HepG2 (cell line): ENCODE results near the gene SNX11. TPM values are rescaled to one million over a fixed set of nuclear protein-coding genes. Genes with fewer than 3 reads are reported as not detected.

ENCODE experiments used
- AGO1 ChIP-seq: fragments of 200-400 bp; formaldehyde crosslinking; IDR thresholded peaks from 2 replicates; pipeline ENCODE4 v1.6.1; 2017; ENCODE audit warnings: mild to moderate bottlenecking, low read depth, low read length, moderate library complexity; ENCODE audit not compliant: poor library complexity, severe bottlenecking
- E2F5 ChIP-seq: sonication (generic); formaldehyde crosslinking; conservative IDR thresholded peaks from 2 replicates; pipeline ENCODE4 v1.4.0; 2020; ENCODE audit warnings: missing genetic modification reagents
- FOXK2 ChIP-seq: fragments of 450-650 bp; IDR thresholded peaks from 2 replicates; pipeline ENCODE4 v1.6.1; 2016
- HDAC2 ChIP-seq: sonication (generic); formaldehyde crosslinking; IDR thresholded peaks from 2 replicates; pipeline ENCODE4 v1.4.0; 2020; ENCODE audit warnings: missing genetic modification reagents
- MYNN ChIP-seq: sonication (generic); formaldehyde crosslinking; IDR thresholded peaks from 2 replicates; pipeline ENCODE4 v1.4.0; 2020; ENCODE audit warnings: mild to moderate bottlenecking, low read depth, missing genetic modification reagents
- SRSF9 ChIP-seq: fragments of 200-400 bp; formaldehyde crosslinking; IDR thresholded peaks from 2 replicates; pipeline ENCODE4 v1.6.1; 2018; ENCODE audit warnings: borderline replicate concordance, mild to moderate bottlenecking, low read depth, low read length; ENCODE audit not compliant: insufficient read depth, poor library complexity, severe bottlenecking
- ZBTB25 ChIP-seq: IDR thresholded peaks from 2 replicates; pipeline ENCODE4 v1.6.1; 2018; ENCODE audit warnings: missing genetic modification reagents
- ZNF121 ChIP-seq: sonication (generic); formaldehyde crosslinking; IDR thresholded peaks from 2 replicates; pipeline ENCODE4 v1.5.0; 2020; ENCODE audit warnings: mild to moderate bottlenecking, missing genetic modification reagents
- ZNF20 ChIP-seq: sonication (generic); formaldehyde crosslinking; IDR thresholded peaks from 2 replicates; pipeline ENCODE4 v1.4.0; 2020; ENCODE audit warnings: mild to moderate bottlenecking, moderate library complexity, missing genetic modification reagents
- ZNF503 ChIP-seq: sonication (generic); formaldehyde crosslinking; IDR thresholded peaks from 2 replicates; pipeline ENCODE4 v1.4.0; 2020; ENCODE audit warnings: missing genetic modification reagents
- ZNF512B ChIP-seq: sonication (generic); formaldehyde crosslinking; IDR thresholded peaks from 2 replicates; pipeline ENCODE4 v1.5.1; 2020; ENCODE audit warnings: missing genetic modification reagents, mild to moderate bottlenecking, borderline replicate concordance
- ZNF597 ChIP-seq: sonication (generic); formaldehyde crosslinking; IDR thresholded peaks from 2 replicates; pipeline ENCODE4 v1.5.0; 2020; ENCODE audit warnings: missing genetic modification reagents
- ZNF83 ChIP-seq: sonication (generic); formaldehyde crosslinking; IDR thresholded peaks from 2 replicates; pipeline ENCODE4 v1.4.0; 2020; ENCODE audit warnings: missing genetic modification reagents, mild to moderate bottlenecking, borderline replicate concordance
- ZNF891 ChIP-seq: sonication (generic); formaldehyde crosslinking; IDR thresholded peaks from 2 replicates; pipeline ENCODE4 v1.5.0; 2020; ENCODE audit warnings: mild to moderate bottlenecking, missing genetic modification reagents
- ZSCAN29 ChIP-seq: sonication (generic); formaldehyde crosslinking; conservative IDR thresholded peaks from 2 replicates; pipeline ENCODE4 v1.4.0; 2020; ENCODE audit warnings: mild to moderate bottlenecking, missing genetic modification reagents
- ZXDC ChIP-seq: sonication (generic); formaldehyde crosslinking; IDR thresholded peaks from 2 replicates; pipeline ENCODE4 v1.5.0; 2020; ENCODE audit warnings: mild to moderate bottlenecking, missing genetic modification reagents
- polyA plus RNA-seq, 8 experiments: library from polyadenylated mRNA; depleted of rRNA in 3 of 8; stranded (reverse) in 7 of 8; unstranded in 1 of 8; fragments of >200 nt; fragmentation: Illumina TruSeq in 4 of 8; extraction: Trizol in 4 of 8; gene quantifications; 2 replicates each; pipeline versions ENCODE4 v1.2.1 to v1.2.3, GENCODE V29; 2011 to 2016; ENCODE audit warnings: low read depth in 4 of 8, missing spikeins in 1 of 8, mixed read lengths in 1 of 8; ENCODE audit not compliant: insufficient read depth in 1 of 8
- total RNA-seq, 5 experiments: library from RNA; depleted of rRNA; stranded (reverse); fragments of >200 nt; fragmentation: Illumina TruSeq; extraction: Trizol; gene quantifications; 2 replicates each; pipeline ENCODE4 v1.2.3, GENCODE V29; 2016; ENCODE audit warnings: low read depth in 1 of 5

Gene SNX11
- total and polyA plus RNA-seq, 2 of the 13 experiments (the other 11 are each of a cell fraction or from before 2014, with no cell fraction given) = 12.9 to 14.0 TPM

- TF ChIP-seq ZNF512B (CRISPR knock-in tag) = 0 out of 2 replicates have a peak, but pooled peaks have one; percentile 26
- TF ChIP-seq MYNN (CRISPR knock-in tag) = 0 out of 2 replicates have a peak, but pooled peaks have one; percentile 35
- peak; percentile 56; the same call in 1 of the 2 replicates for TF ChIP-seq E2F5 (CRISPR knock-in tag)
- 0 out of 2 replicates have a peak, but pooled peaks have one; percentile 71 for TF ChIP-seq ZNF503 (CRISPR knock-in tag)
- TF ChIP-seq ZNF121 (CRISPR knock-in tag) = no peak
- TF ChIP-seq AGO1 = peak; percentile 83
- TF ChIP-seq ZNF83 = peak; percentile 7; the same call in 1 of the 2 replicates
- no peak for TF ChIP-seq SRSF9
- peak; percentile 100 for TF ChIP-seq ZBTB25 (CRISPR knock-in tag)
- TF ChIP-seq HDAC2 = peak; percentile 26; the same call in 1 of the 2 replicates
- peak; percentile 72; the same call in 1 of the 2 replicates for TF ChIP-seq ZNF891
- 0 out of 2 replicates have a peak, but pooled peaks have one; percentile 55 for TF ChIP-seq ZXDC (CRISPR knock-in tag)
- no peak for TF ChIP-seq ZNF597 (CRISPR knock-in tag)
- peak; percentile 61; the same call in 1 of the 2 replicates for TF ChIP-seq ZSCAN29 (CRISPR knock-in tag)
- TF ChIP-seq FOXK2 = no peak
- TF ChIP-seq ZNF20 (CRISPR knock-in tag) = 0 out of 2 replicates have a peak, but pooled peaks have one; percentile 73
Observed at GRCh38 chr17:48107137-48108055, at the start of gene SNX11 (continued).
